ENCODE measurements around the gene IGFBP3.

GRCh38 chr7:45920502-45921380 lies at the start of gene IGFBP3:
- TF ChIP-seq, protein P1, sequence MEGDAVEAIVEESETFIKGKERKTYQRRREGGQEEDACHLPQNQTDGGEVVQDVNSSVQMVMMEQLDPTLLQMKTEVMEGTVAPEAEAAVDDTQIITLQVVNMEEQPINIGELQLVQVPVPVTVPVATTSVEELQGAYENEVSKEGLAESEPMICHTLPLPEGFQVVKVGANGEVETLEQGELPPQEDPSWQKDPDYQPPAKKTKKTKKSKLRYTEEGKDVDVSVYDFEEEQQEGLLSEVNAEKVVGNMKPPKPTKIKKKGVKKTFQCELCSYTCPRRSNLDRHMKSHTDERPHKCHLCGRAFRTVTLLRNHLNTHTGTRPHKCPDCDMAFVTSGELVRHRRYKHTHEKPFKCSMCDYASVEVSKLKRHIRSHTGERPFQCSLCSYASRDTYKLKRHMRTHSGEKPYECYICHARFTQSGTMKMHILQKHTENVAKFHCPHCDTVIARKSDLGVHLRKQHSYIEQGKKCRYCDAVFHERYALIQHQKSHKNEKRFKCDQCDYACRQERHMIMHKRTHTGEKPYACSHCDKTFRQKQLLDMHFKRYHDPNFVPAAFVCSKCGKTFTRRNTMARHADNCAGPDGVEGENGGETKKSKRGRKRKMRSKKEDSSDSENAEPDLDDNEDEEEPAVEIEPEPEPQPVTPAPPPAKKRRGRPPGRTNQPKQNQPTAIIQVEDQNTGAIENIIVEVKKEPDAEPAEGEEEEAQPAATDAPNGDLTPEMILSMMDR (IDR thresholded peaks at IDR 0.05) = no peak
- peak; percentile 51 for TF ChIP-seq POLR2A (IDR thresholded peaks at IDR 0.05)

Measured in right lobe of liver (tissue), 4 donors.